ENCODE data around the gene RELL2. TPM values are rescaled to one million over a fixed set of nuclear protein-coding genes. Genes with fewer than 3 reads are reported as not detected.

Gene RELL2
- total RNA-seq, 1 experiment from 2014 or later = 13.3 TPM

- peak; percentile 95 for ATAC-seq
- Histone ChIP-seq H3K9me3 (ENCODE audit: control insufficient read depth, insufficient read depth, low read depth, low read length) (no peaks in the 10 kb centered on the region), H3K4me1 (ENCODE audit: control insufficient read depth, insufficient read depth, low read length) (peaks cover 30% of the 10 kb centered on the region), H3K27me3 (ENCODE audit: control insufficient read depth, insufficient read depth, low read length) (no peaks in the 10 kb centered on the region), H3K27ac (ENCODE audit: low read length) (peak within 1 kb of the TSS; percentile 83), H3K36me3 (ENCODE audit: control insufficient read depth, insufficient read depth, low read length) (peaks cover 6% of the 10 kb centered on the region; the same call in 1 of the 2 replicates), H3K4me3 (ENCODE audit: low read depth in 2 of 2, low read length in 2 of 2) (peak within 1 kb of the TSS; percentile 76 to 90)
- POLR2A ChIA-PET = interaction anchor here (0.6 kb wide), 2 partner anchors 27 to 41 kb away, joined by 6 read pairs; no protein-coding TSS in a partner anchor
- in situ Hi-C loops (cut with HindIII; ENCODE audit: low pct_unique_long_range_greater_than_20kb, low sequenced_read_pairs) (no loop called here), intact Hi-C loops (cut with micrococcal nuclease; ENCODE audit: unreplicated experiment) (loop anchor here (1.0 kb wide), 1 partner anchor 27 kb away; no protein-coding TSS in a partner anchor)
- DNase-seq (ENCODE audit: low read depth, low spot score) = peak; percentile 81
- CTCF ChIA-PET = interaction anchor here (0.6 to 3.9 kb wide), 12 partner anchors 9 to 396 kb away, joined by 3 to 79 read pairs (median 4); partner anchors contain the start of genes HDAC3, PCDHB14, PCDHGB7 and RELL2
- no TSS peak for BruUV-seq (replicated peaks)
- TF ChIP-seq REST (IDR thresholded peaks at IDR 0.05; ENCODE audit: insufficient read depth in 1 of 2, low read depth in 2 of 2, low read length in 1 of 2) = 0 out of 4 replicates have a peak, but pooled peaks of 1 of the 2 experiments have one; percentile 23
- peak; percentile 56 for TF ChIP-seq TCF7L2 (IDR thresholded peaks at IDR 0.05; ENCODE audit: low read depth, low read length)
- TF ChIP-seq POLR2AphosphoS5 (IDR thresholded peaks at IDR 0.05; ENCODE audit: low read depth, low read length) = peak; percentile 46
- TF ChIP-seq SIN3A (IDR thresholded peaks at IDR 0.05; ENCODE audit: borderline replicate concordance, insufficient read depth, low read depth, low read length) = peak; percentile 68; the same call in 1 of the 2 replicates
- peak; percentile 98 for TF ChIP-seq CTCF (IDR thresholded peaks at IDR 0.05)
These were observed 17.8 kb upstream of the RELL2 start, which contains the start of gene DIAPH1 for GRCh38 chr5:141618804-141619554. Gene DIAPH1 (minus strand): TSS chr5:141619000. CDS start chr5:141618914, 86 bp downstream.

GRCh38 chr5:141623186-141623585 is 13.6 kb upstream of the RELL2 start:
- peaks cover 13% of the 10 kb centered on the region for H3K36me3 ChIP-seq (ENCODE audit: control insufficient read depth, insufficient read depth, low read length)
- BruUV-seq (replicated peaks) = no TSS peak
- H3K4me1 ChIP-seq (ENCODE audit: control insufficient read depth, insufficient read depth, low read length) = peaks cover 4% of the 10 kb centered on the region
- intact Hi-C loops (cut with micrococcal nuclease; ENCODE audit: unreplicated experiment) (no loop called here), in situ Hi-C loops (cut with HindIII; ENCODE audit: low pct_unique_long_range_greater_than_20kb, low sequenced_read_pairs) (no loop called here)
- H3K4me3 ChIP-seq (ENCODE audit: low read depth in 2 of 2, low read length in 2 of 2) = no peak overlapping the region
- TF ChIP-seq POLR2AphosphoS5 (IDR thresholded peaks at IDR 0.05; ENCODE audit: low read depth, low read length) = no peak
- TF ChIP-seq SIN3A (IDR thresholded peaks at IDR 0.05; ENCODE audit: borderline replicate concordance, insufficient read depth, low read depth, low read length) = no peak
- TF ChIP-seq TCF7L2 (IDR thresholded peaks at IDR 0.05; ENCODE audit: low read depth, low read length) = no peak
- no peak for TF ChIP-seq CTCF (IDR thresholded peaks at IDR 0.05)
- no peak for TF ChIP-seq REST (IDR thresholded peaks at IDR 0.05; ENCODE audit: insufficient read depth in 1 of 2, low read depth in 2 of 2, low read length in 1 of 2)
- CTCF ChIA-PET = interaction anchor here (0.6 kb wide), 1 partner anchor 11 kb away, joined by 3 read pairs; no protein-coding TSS in a partner anchor
- DNase-seq (ENCODE audit: low read depth, low spot score) (no peak), ATAC-seq (no peak)
- no peaks in the 10 kb centered on the region for H3K9me3 ChIP-seq (ENCODE audit: control insufficient read depth, insufficient read depth, low read depth, low read length)
- POLR2A ChIA-PET = no interaction called here
- no peaks in the 10 kb centered on the region for H3K27me3 ChIP-seq (ENCODE audit: control insufficient read depth, insufficient read depth, low read length)
- H3K27ac ChIP-seq (ENCODE audit: low read length) = no peak overlapping the region
